ENCODE measurements around the gene NCOA4.
"Not testable (repeated sequence)": the region's sequence is repeated elsewhere in the genome, so short reads cannot be mapped to it uniquely, and the experiment has no call there.

Gene NCOA4

GRCh38 chr10:46019177-46019528 lies 11.3 kb downstream of the NCOA4 start:
- DNase-seq, result no peak

DNA sequence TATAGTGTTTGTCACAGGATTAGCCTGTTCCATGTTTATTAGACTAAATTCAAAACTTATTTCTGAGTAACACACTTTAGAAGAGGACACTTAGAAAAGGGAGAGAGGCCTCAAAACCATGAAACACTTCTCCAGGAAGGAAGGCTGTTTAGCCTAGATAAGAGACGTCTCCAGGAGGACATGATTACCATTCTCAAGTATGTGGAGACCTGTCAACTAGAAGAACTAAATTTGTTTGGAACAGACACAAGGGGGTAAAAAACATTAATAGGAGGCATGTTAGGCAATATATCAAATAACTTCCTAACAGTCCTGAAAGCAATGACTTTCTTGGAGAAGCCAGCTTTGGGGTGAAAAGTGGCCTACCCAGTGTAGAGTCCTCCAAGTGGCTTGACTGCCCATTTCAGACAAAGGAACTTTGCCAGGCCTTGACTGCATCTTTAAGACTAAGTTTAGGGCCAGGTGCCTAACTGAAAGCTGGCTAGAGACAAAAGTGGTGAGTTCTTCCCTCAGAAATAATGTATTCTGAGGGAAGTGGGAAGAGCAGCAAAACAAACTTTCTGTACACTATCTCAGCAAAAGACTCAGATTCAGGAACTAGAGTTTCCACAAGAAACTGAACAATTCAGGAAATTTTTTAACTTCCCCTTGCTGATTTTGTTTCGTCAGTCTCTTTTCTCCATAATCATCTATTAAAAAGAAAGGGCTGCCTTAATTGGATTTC lies 11.8 kb downstream of the NCOA4 start:
- DNase-seq, result no peak

DNA sequence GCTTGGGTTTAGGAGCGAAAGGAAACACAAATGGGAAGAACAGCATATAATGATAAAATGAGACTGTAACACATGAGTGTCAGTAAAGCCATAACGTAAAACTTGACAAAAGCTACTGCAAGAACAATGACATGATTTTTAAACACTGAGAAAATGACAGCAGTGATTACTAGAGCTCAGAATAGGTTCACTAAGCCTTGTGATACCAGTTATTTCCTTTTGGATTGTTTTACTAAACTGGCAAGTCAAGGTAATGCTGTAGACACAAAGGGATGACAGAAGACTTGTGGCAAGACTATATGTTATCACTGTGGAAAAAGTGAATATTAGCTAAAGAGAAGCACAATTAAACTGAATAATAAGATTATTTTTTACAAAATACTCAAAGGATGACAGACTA lies 12.7 kb downstream of the NCOA4 start:
- DNase-seq, result no peak

DNA sequence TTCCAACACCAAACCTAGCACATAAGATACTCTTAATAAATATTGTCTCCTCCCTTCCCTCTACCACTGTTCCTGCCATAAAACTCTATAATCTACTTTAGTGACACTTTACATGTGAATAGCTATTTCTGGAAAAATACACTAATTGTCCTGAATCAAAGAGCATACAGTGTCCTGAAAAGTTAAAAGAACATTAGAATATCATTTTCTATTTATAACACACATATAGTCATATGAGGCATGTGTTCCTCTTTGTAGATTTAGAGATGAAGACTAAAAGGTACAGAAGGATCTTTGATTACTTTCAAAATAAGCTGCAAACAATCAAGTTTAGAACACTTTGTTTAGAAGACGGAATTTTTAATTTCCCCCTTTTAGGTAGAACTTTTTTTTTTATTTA lies 13.6 kb downstream of the NCOA4 start:
- DNase-seq, result no peak

GRCh38 chr10:46016190-46016589 lies 14.2 kb downstream of the NCOA4 start:
- no peak for DNase-seq

GRCh38 chr10:46014683-46015405 lies 15.6 kb downstream of the NCOA4 start:
- DNase-seq, result no peak

GRCh38 chr10:46014206-46014605 lies 16.2 kb downstream of the NCOA4 start:
- DNase-seq, result no peak

DNA sequence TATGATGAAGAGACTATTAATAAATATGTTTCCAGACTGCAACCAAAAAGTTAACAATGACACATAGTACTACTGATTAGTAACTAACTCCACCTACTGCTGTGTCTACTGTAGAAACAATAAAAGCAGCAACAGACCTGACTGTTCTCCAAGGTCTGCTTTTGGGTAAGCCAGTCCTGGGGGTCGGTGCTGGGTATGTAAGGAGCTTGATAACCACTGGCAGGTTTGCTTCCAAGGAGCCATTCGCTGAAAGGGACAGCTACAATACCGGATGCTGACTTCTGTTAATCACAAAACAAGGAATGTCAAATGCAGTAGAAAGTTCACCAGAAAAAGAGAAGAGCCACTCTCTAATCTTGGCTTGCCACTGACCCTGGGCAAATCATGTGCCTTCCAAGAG lies 17.7 kb downstream of the NCOA4 start:
- DNase-seq, result no peak

DNA sequence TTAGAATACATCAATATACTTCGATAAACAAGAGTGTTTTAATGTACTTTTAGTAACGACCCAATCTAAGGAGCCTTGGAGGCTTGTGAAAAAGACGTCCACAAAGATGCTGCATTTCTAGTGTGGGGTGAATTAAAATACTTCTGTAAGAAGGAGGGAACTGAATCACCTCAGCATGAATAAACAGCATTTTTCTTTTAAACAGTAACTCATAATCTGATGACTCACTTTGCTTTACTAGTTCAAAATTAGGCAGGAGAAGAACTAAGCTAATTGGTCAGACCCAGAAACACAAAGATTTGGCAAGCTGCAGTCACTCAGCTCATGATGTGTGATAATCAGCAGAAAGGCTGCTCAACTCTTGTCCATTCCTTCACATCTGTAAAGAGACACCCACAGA lies 24.2 kb downstream of the NCOA4 start:
- no peak for DNase-seq

DNA sequence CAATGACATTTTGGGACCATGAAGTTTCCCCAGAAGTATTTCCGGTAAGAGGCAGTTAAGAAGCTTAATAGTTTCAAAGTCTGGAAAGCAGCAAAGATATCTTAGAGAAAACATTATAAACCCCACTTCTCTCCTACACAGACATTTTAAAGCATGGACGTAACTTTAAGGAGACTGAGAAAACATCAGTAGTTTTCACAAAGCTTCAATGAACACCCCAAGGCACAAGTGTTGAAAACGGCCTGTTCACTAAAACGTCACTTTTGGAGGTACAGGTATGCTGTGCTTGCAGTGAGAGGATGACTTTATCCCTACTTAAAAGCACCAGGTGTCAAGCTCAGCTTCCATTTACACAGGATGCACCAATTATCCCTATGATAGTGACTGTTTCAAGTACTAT lies 25.0 kb downstream of the NCOA4 start:
- no peak for DNase-seq

DNA sequence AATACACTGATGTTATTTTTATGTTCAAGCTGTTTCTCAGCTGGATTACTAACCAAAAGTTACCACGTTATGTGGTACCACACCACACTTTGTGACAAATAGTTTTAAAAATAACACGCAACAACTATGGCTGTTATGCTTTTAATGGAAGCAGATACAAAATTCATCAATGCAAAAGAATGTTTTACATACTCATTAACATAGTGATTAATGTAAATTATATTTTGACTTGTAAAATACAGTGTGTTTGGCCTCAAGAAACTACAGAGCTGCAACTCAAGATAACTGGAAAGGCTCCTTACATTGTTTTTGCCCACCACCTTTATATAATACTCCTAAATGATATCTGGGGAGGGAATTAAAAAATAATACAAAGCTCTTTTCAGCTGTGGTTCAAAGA lies 25.5 kb downstream of the NCOA4 start:
- no peak for DNase-seq

- no peak for DNase-seq
Observed at GRCh38 chr10:46002916-46003693, 27.3 kb downstream of the NCOA4 start.

DNA sequence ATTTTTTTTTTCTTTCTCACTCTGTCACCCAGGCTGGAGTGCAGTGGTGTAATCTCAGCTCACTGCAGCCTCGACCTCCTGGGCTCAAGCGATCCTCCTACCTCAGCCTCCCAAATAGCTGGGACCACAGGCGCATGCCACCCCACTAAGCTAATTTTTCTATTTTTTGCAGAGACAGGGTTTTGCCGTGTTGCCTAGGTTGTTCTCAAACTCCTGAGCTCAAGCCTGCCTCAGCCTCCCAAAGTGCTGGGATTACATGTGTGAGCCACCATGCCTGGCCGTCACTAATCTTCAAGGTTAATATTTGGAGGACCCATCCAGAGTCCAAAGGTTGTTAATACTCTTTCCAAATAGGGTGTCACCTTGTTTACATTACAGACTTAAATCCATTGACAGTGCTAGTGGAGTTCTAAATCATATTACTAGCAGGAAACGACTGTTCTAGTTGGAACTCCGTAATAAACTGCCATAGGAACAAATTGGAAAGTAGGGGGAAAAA lies 28.2 kb downstream of the NCOA4 start:
- DNase-seq, result not testable (repeated sequence)

GRCh38 chr10:46001187-46001756 lies 29.2 kb downstream of the NCOA4 start:
- DNase-seq, result no peak

DNA sequence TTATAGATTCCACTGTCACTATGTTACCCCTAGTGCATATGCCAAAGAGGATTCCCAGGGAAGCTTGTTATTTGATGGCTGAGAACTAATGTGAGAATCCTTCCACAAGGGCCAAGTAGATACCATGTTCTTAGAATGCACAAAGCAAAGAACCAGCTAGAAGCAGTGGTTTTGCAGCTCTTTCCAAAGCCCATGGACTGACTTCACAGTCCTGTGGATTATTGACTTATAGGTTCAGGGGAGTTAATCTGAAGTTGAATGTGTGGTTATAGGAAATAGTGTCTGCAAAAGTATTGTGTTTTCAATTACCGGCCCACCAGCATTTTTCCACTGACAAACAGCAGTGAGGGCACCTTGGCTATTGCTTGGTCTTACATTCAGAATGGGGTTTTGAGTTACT lies 29.9 kb downstream of the NCOA4 start:
- no peak for DNase-seq

GRCh38 chr10:45999955-46000354 lies 30.5 kb downstream of the NCOA4 start:
- not testable (repeated sequence) for DNase-seq

DNA sequence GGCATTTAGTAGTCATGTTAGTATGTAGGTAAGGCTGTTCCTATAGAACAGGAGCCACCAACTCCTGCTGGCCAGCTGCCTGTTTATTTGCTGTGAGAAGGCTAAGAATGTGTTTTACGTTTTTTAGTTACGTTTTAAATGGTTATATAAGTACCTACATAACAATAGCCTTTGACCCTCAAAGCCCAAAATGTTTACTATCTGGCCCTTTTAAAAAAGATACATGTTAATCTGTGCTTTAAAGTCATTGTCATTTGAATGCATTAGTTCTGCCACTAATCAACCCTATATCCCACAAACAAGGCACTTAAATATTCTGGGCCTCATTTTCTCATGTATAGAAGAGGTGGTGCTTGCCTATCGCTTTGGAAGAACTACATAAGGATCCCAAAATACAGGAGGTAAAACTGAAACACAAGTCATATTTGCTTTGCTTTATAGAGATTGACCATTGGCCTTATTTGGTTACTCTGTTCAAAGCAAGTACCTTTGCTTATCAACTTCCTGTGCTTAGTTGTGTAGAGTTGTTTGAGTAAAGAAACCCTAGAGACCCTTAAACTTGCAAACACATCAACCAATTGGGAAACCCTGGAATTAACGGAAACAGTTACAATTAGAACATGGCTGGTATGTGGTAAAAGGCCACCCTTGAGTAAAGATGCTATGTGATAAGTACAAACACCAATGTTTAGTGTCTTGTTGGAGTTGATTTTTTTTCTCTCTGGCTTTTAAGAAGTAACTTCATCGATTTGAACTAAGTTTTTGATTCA lies 32.2 kb downstream of the NCOA4 start:
- no peak for DNase-seq

- DNase-seq, result no peak
Observed at GRCh38 chr10:45997557-45997956, 32.9 kb downstream of the NCOA4 start.

GRCh38 chr10:45985590-45985989 lies 44.8 kb downstream of the NCOA4 start:
- DNase-seq, result not testable (repeated sequence)

DNA sequence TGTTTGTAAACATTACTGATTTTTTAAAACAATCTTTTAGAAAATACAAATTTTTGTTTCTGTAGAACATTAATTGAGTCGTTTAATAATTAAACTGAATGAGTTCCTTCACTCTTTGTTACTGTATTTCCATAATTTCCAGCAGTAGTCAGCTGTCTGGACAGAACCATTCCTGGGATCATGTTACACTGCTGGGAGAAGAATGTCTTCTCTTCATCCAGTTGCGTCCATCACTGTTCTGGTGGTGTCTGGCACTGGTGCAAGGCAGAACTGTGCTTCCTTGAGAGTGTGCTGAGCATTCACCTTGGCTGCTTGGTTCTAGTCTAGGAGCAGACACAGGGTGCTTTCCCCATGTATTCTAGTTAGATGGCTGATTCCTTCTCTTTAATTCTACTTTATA lies 46.0 kb downstream of the NCOA4 start:
- DNase-seq, result not testable (repeated sequence)

- peak; percentile 27 for DNase-seq
Observed at GRCh38 chr10:45983538-45984186, 46.8 kb downstream of the NCOA4 start.

GRCh38 chr10:45981367-45981766 lies 49.1 kb downstream of the NCOA4 start:
- not testable (repeated sequence) for DNase-seq
